Measurements from ENCODE around the gene PHC1.

PHC1 gene

GRCh38 chr12:8980137-8980536, 65.8 kb downstream of the PHC1 start:
- no peak overlapping the region for H3K4me3 ChIP-seq (ENCODE audit: control insufficient read depth, low read depth, low read length)
- DNase-seq (ENCODE audit: low read depth): no peak
- no peak for TF ChIP-seq CTCF (IDR thresholded peaks at IDR 0.05; ENCODE audit: control insufficient read depth, insufficient read depth, low read depth, low read length, missing control alignments)

DNA sequence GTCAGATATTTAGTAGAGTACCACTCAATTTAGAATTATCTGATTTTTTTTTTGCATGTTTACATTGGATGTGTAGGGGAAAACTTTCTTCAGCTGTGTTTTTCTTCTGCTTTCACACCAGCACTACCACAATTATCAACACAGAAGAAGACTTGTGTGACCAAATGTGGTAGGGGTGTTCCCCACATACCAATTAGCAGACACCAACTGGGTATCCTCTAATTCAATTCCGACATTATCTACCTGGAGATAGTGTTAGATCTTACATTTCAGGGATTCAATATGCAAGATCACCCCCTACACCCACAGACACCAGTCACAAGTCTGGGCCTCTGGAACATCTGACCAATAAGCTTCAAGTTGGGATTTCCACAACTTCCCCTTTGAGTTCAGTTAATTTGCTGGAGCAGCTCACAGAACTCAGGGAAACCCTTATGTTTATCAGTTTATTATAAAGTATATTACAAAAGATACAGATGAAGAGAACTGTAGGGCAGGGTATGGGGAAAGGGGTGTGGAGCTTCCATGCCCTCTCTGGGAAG, 71.0 kb downstream of the PHC1 start:
- TF ChIP-seq CTCF (IDR thresholded peaks at IDR 0.05; ENCODE audit: control insufficient read depth, insufficient read depth, low read depth, low read length, missing control alignments): no peak
- no peak for DNase-seq (ENCODE audit: low read depth)
- H3K4me3 ChIP-seq (ENCODE audit: control insufficient read depth, low read depth, low read length): no peak overlapping the region

- DNase-seq (ENCODE audit: low read depth): no peak
- no peak overlapping the region for H3K4me3 ChIP-seq (ENCODE audit: control insufficient read depth, low read depth, low read length)
- TF ChIP-seq CTCF (IDR thresholded peaks at IDR 0.05; ENCODE audit: control insufficient read depth, insufficient read depth, low read depth, low read length, missing control alignments): no peak
Observed at GRCh38 chr12:8987163-8987562, 72.9 kb downstream of the PHC1 start.

DNA sequence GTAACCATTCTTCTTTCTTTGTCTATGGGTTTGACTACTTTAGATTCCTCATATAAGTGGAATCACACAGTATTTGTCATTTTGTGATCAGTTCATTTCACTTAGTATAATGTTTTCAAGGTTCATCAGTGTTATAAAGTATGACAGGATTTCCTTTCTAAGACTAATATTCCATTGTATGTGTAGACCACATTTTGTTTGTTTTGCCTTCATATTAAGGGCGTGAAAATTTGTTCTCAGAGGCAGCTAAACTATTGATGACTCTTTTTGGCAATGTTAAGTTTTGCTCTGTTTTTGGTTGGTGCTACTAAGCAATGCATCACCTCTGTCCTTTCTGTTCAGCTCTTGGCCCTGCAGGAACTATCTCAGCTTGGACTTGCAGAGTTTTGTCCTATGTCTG, 73.4 kb downstream of the PHC1 start:
- no peak for DNase-seq (ENCODE audit: low read depth)
- no peak for TF ChIP-seq CTCF (IDR thresholded peaks at IDR 0.05; ENCODE audit: control insufficient read depth, insufficient read depth, low read depth, low read length, missing control alignments)
- H3K4me3 ChIP-seq (ENCODE audit: control insufficient read depth, low read depth, low read length): no peak overlapping the region

- no peak for DNase-seq (ENCODE audit: low read depth)
- TF ChIP-seq CTCF (IDR thresholded peaks at IDR 0.05; ENCODE audit: control insufficient read depth, insufficient read depth, low read depth, low read length, missing control alignments): no peak
- H3K4me3 ChIP-seq (ENCODE audit: control insufficient read depth, low read depth, low read length): no peak within 1 kb of the TSS
Observed at GRCh38 chr12:8989413-8989812, 75.1 kb downstream of the PHC1 start, which contains the start of gene KLRG1. Gene KLRG1 (plus strand): TSS chr12:8989546. CDS start chr12:8989636, 90 bp downstream.

Measured in AG09309 (cell line).